Liver (tissue), 9 donors: ENCODE results near the gene MAP3K19. TPM values are rescaled to one million over a fixed set of nuclear protein-coding genes. Genes with fewer than 3 reads are reported as not detected.

Experiments
- DNase-seq: peaks from one replicate; pipeline ENCODE4 v3.0.0-alpha.2; 2017; ENCODE audit warnings: low spot score
- H3K27ac ChIP-seq, 2 donors: one replicate each; pipeline ENCODE4 v1.7.0; 2013; ENCODE audit warnings: inconsistent platforms in 2 of 2, low read length in 2 of 2, control low read depth in 1 of 2, low read depth in 1 of 2, mild to moderate bottlenecking in 1 of 2
- H3K27me3 ChIP-seq, 4 donors: one replicate each; pipeline versions ENCODE4 v1.6.1 to v1.7.0; 2013; ENCODE audit warnings: low read length in 3 of 4, inconsistent platforms in 1 of 4, mild to moderate bottlenecking in 1 of 4, moderate library complexity in 1 of 4; ENCODE audit not compliant: control insufficient read depth in 4 of 4, insufficient read depth in 4 of 4
- H3K36me3 ChIP-seq, 4 donors: one replicate each; pipeline versions ENCODE4 v1.6.1 to v1.7.0; 2013; ENCODE audit warnings: low read length in 3 of 4, mild to moderate bottlenecking in 3 of 4, low read depth in 1 of 4, moderate library complexity in 1 of 4; ENCODE audit not compliant: control insufficient read depth in 4 of 4, insufficient read depth in 3 of 4
- H3K4me1 ChIP-seq, 4 donors: one replicate each; pipeline versions ENCODE4 v1.6.1 to v1.7.0; 2013; ENCODE audit warnings: low read length in 3 of 4, mild to moderate bottlenecking in 3 of 4, moderate library complexity in 1 of 4; ENCODE audit not compliant: control insufficient read depth in 4 of 4, insufficient read depth in 4 of 4
- H3K4me3 ChIP-seq, 3 donors: one replicate each; pipeline versions ENCODE4 v1.6.1 to v1.7.0; 2013; ENCODE audit warnings: low read length in 3 of 3, control low read depth in 1 of 3, low read depth in 1 of 3, mild to moderate bottlenecking in 1 of 3
- H3K9ac ChIP-seq, 2 donors: one replicate each; pipeline ENCODE4 v1.7.0; 2013; ENCODE audit warnings: low read length in 2 of 2, mild to moderate bottlenecking in 2 of 2, moderate library complexity in 2 of 2, control low read depth in 1 of 2, low read depth in 1 of 2
- H3K9me3 ChIP-seq, 4 donors: one replicate each; pipeline versions ENCODE4 v1.6.1 to v1.7.0; 2013; ENCODE audit warnings: low read length in 3 of 4; ENCODE audit not compliant: control insufficient read depth in 4 of 4
- CTCF ChIP-seq: fragments of 150-350 bp; IDR thresholded peaks from 2 replicates; pipeline ENCODE4 v1.5.1; 2017; ENCODE audit warnings: improper control_type of control experiment, low read depth, low read length; ENCODE audit not compliant: missing input control
- EGR1 ChIP-seq, 2 donors: IDR thresholded peaks; 2 replicates each; pipeline ENCODE4 v1.6.1; 2016 to 2018; ENCODE audit warnings: antibody characterized with exemption in 2 of 2, low read depth in 2 of 2
- FOXA1 ChIP-seq: IDR thresholded peaks from 2 replicates; pipeline ENCODE4 v1.6.1; 2016; ENCODE audit warnings: antibody characterized with exemption
- FOXA2 ChIP-seq: IDR thresholded peaks from 2 replicates; pipeline ENCODE4 v1.6.1; 2016; ENCODE audit warnings: antibody characterized with exemption
- GABPA ChIP-seq, 2 donors: IDR thresholded peaks in 1 of 2; conservative IDR thresholded peaks in 1 of 2; 2 replicates each; pipeline ENCODE4 v1.6.1; 2016; ENCODE audit warnings: antibody characterized with exemption in 2 of 2, mild to moderate bottlenecking in 1 of 2, moderate library complexity in 1 of 2
- HNF4A ChIP-seq, 2 donors: conservative IDR thresholded peaks; 2 replicates each; pipeline ENCODE4 v1.6.1; 2016; ENCODE audit warnings: antibody characterized with exemption in 2 of 2, mild to moderate bottlenecking in 2 of 2
- HNF4G ChIP-seq: IDR thresholded peaks from 2 replicates; pipeline ENCODE4 v1.6.1; 2016; ENCODE audit warnings: antibody characterized with exemption
- JUND ChIP-seq, 2 donors: IDR thresholded peaks; 2 replicates each; pipeline ENCODE4 v1.6.1; 2016; ENCODE audit warnings: antibody characterized with exemption in 2 of 2
- NR2F2 ChIP-seq: IDR thresholded peaks from 2 replicates; pipeline ENCODE4 v1.6.1; 2016; ENCODE audit warnings: antibody characterized with exemption
- RAD21 ChIP-seq, 2 donors: IDR thresholded peaks; 2 replicates each; pipeline ENCODE4 v1.6.1; 2016; ENCODE audit warnings: antibody characterized with exemption in 2 of 2, mild to moderate bottlenecking in 2 of 2
- RXRA ChIP-seq, 2 donors: IDR thresholded peaks; 2 replicates each; pipeline ENCODE4 v1.6.1; 2017 to 2018; ENCODE audit warnings: antibody characterized with exemption in 2 of 2, mild to moderate bottlenecking in 1 of 2
- SP1 ChIP-seq: IDR thresholded peaks from 2 replicates; pipeline ENCODE4 v1.6.1; 2018; ENCODE audit warnings: antibody characterized with exemption, mild to moderate bottlenecking
- TAF1 ChIP-seq: conservative IDR thresholded peaks from 2 replicates; pipeline ENCODE4 v1.6.1; 2016; ENCODE audit warnings: antibody characterized with exemption, mild to moderate bottlenecking
- WGBS: extraction: QIAGEN DNeasy Blood & Tissue Kit; methylation state at CpG from one replicate; pipeline ENCODE4 v1.1.7; 2013; 5-methylcytosine and 5-hydroxymethylcytosine counted together
- polyA plus RNA-seq, 2 donors: library from polyadenylated mRNA; stranded (reverse) in 1 of 2; unstranded in 1 of 2; fragments of 200-250 nt in 1 of 2; fragments of >200 nt in 1 of 2; fragmentation: Nextera tagmentation in 1 of 2; extraction: Ambion mirVana in 1 of 2; gene quantifications; one replicate each; pipeline versions ENCODE4 v1.2.1 to v1.2.3, GENCODE V29; 2013 to 2015
- total RNA-seq, 2 donors: library from RNA; depleted of rRNA; stranded (reverse); fragments of >200 nt; gene quantifications; one replicate each; pipeline ENCODE4 v1.2.3, GENCODE V29; 2014
- TF ChIP-seq, protein P1 (sequence below): IDR thresholded peaks from 2 replicates; pipeline ENCODE4 v1.6.1; 2016; ENCODE audit warnings: antibody characterized with exemption, mild to moderate bottlenecking
- TF ChIP-seq, protein P2 (sequence below): IDR thresholded peaks from 2 replicates; pipeline ENCODE4 v1.6.1; 2016; ENCODE audit warnings: antibody characterized with exemption
- TF ChIP-seq, protein P3 (sequence below): IDR thresholded peaks from 2 replicates; pipeline ENCODE4 v1.6.1; 2016; ENCODE audit warnings: antibody characterized with exemption
- donor health status: healthy.
- donor health status: healthy.
- donor health status: healthy.
- donor health status: healthy.
- donor health status: healthy.

The MAP3K19 gene
- total and polyA plus RNA-seq, 4 donors = not detected

GRCh38 chr2:134917888-134918525 is 129.2 kb downstream of the MAP3K19 start:
- Histone ChIP-seq H3K4me3 (peak overlapping the region; percentile 70 to 82 (median 75)), H3K27me3 (no peaks in the 10 kb centered on the region), H3K27ac (peak overlapping the region; percentile 91 to 97), H3K4me1 (peaks cover 4 to 33% (median 26%) of the 10 kb centered on the region in 4 donors), H3K9ac (peak overlapping the region; percentile 78 to 92), H3K9me3 (no peaks in the 10 kb centered on the region), H3K36me3 (no peaks in the 10 kb centered on the region)
- DNase-seq = no peak
- TF ChIP-seq FOXA2 (no peak), SP1 (no peak), HNF4A (conservative IDR thresholded peaks at IDR 0.05) (peak in 1 of 2 donors; percentile 42), RXRA (IDR thresholded peaks at IDR 0.05) (no peak), RAD21 (IDR thresholded peaks at IDR 0.05) (peak; percentile 12 to 57), CTCF (peak; percentile 29), TAF1 (peak; percentile 93)
- TF ChIP-seq, protein P1, sequence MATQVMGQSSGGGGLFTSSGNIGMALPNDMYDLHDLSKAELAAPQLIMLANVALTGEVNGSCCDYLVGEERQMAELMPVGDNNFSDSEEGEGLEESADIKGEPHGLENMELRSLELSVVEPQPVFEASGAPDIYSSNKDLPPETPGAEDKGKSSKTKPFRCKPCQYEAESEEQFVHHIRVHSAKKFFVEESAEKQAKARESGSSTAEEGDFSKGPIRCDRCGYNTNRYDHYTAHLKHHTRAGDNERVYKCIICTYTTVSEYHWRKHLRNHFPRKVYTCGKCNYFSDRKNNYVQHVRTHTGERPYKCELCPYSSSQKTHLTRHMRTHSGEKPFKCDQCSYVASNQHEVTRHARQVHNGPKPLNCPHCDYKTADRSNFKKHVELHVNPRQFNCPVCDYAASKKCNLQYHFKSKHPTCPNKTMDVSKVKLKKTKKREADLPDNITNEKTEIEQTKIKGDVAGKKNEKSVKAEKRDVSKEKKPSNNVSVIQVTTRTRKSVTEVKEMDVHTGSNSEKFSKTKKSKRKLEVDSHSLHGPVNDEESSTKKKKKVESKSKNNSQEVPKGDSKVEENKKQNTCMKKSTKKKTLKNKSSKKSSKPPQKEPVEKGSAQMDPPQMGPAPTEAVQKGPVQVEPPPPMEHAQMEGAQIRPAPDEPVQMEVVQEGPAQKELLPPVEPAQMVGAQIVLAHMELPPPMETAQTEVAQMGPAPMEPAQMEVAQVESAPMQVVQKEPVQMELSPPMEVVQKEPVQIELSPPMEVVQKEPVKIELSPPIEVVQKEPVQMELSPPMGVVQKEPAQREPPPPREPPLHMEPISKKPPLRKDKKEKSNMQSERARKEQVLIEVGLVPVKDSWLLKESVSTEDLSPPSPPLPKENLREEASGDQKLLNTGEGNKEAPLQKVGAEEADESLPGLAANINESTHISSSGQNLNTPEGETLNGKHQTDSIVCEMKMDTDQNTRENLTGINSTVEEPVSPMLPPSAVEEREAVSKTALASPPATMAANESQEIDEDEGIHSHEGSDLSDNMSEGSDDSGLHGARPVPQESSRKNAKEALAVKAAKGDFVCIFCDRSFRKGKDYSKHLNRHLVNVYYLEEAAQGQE = peak; percentile 4
- under 1% methylated on average over 38 of the region's 38 CpGs for WGBS

- Histone ChIP-seq H3K27me3 (no peaks in the 10 kb centered on the region), H3K9ac (peak overlapping the region; percentile 78 to 92), H3K27ac (peak overlapping the region; percentile 91 to 97), H3K9me3 (no peaks in the 10 kb centered on the region), H3K36me3 (no peaks in the 10 kb centered on the region), H3K4me3 (peak overlapping the region; percentile 70 to 82 (median 75)), H3K4me1 (peaks cover 4 to 28% (median 25%) of the 10 kb centered on the region in 4 donors)
- WGBS = 10% methylated on average over 16 of the region's 16 CpGs
- peak; percentile 41 for DNase-seq
- TF ChIP-seq, protein P1 = peak; percentile 6
- TF ChIP-seq CTCF (no peak), FOXA2 (no peak), JUND (IDR thresholded peaks at IDR 0.05) (no peak), SP1 (no peak), HNF4G (no peak), GABPA (IDR thresholded peaks at IDR 0.05 in 1 of 2, conservative IDR thresholded peaks at IDR 0.05 in 1 of 2) (no peak), RXRA (IDR thresholded peaks at IDR 0.05) (peak in 1 of 2 donors; percentile 23), RAD21 (IDR thresholded peaks at IDR 0.05) (peak; percentile 9), TAF1 (no peak), FOXA1 (no peak), EGR1 (IDR thresholded peaks at IDR 0.05; ENCODE audit: low read depth in 2 of 2) (no peak), NR2F2 (no peak)
- TF ChIP-seq, protein P2, sequence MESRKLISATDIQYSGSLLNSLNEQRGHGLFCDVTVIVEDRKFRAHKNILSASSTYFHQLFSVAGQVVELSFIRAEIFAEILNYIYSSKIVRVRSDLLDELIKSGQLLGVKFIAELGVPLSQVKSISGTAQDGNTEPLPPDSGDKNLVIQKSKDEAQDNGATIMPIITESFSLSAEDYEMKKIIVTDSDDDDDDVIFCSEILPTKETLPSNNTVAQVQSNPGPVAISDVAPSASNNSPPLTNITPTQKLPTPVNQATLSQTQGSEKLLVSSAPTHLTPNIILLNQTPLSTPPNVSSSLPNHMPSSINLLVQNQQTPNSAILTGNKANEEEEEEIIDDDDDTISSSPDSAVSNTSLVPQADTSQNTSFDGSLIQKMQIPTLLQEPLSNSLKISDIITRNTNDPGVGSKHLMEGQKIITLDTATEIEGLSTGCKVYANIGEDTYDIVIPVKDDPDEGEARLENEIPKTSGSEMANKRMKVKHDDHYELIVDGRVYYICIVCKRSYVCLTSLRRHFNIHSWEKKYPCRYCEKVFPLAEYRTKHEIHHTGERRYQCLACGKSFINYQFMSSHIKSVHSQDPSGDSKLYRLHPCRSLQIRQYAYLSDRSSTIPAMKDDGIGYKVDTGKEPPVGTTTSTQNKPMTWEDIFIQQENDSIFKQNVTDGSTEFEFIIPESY = no peak
- TF ChIP-seq, protein P3, sequence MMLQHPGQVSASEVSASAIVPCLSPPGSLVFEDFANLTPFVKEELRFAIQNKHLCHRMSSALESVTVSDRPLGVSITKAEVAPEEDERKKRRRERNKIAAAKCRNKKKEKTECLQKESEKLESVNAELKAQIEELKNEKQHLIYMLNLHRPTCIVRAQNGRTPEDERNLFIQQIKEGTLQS = peak; percentile 36
These were observed 129.8 kb downstream of the MAP3K19 start for GRCh38 chr2:134917360-134917865.
